ENCODE measurements around the gene NRSN2. TPM values are rescaled to one million over a fixed set of nuclear protein-coding genes. Genes with fewer than 3 reads are reported as not detected.
"Not testable (repeated sequence)": the region's sequence is repeated elsewhere in the genome, so short reads cannot be mapped to it uniquely, and the experiment has no call there.

Gene NRSN2
- total and polyA plus RNA-seq, 2 donors (not counting 1 experiment from before 2014, with no cell fraction given) = 5.0 to 8.6 TPM

DNA sequence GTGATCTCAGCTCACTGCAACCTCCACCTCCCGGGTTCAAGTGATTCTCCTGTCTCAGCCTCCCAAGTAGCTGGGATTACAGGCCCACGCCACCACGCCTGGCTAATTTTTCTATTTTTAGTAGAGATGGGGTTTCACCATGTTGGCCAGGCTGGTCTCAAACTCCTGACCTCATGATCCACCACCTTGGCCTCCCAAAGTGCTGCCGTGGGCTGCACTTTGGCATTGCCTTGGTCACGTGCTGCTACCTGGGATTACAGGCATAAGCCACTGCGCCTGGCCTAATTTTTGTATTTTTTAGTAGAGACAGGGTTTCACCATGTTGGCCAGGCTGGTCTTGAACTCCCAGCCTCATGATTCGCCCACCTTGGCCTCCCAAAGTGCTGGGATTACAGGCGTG lies 39.7 kb downstream of the NRSN2 start:
- ATAC-seq (ENCODE audit: low read depth); POLR2A ChIA-PET; H3K9ac ChIP-seq (ENCODE audit: low read length); H3K27ac Mint-ChIP-seq; H3K27me3 Mint-ChIP-seq; H3K9me3 Mint-ChIP-seq (ENCODE audit: insufficient read depth); H3K4me3 Mint-ChIP-seq; H3K27me3 ChIP-seq (replicated peaks in 1 of 4; ENCODE audit: control extremely low read depth in 1 of 4, control insufficient read depth in 3 of 4, insufficient read depth in 4 of 4, low read length in 3 of 4); H3K9me3 ChIP-seq (ENCODE audit: control extremely low read depth in 1 of 3, control insufficient read depth in 2 of 3, insufficient read depth in 1 of 3, low read length in 2 of 3); H2AFZ ChIP-seq (ENCODE audit: insufficient read depth, low read depth, low read length, poor library complexity, severe bottlenecking); DNase-seq; H3K4me3 ChIP-seq (ENCODE audit: control extremely low read depth in 1 of 5, extremely low read depth in 1 of 5, insufficient read depth in 1 of 5, low read depth in 2 of 5, low read length in 4 of 5); H3K4me2 ChIP-seq (replicated peaks; ENCODE audit: low read depth, low read length, poor library complexity, severe bottlenecking); H3K4me1 ChIP-seq (ENCODE audit: control insufficient read depth in 2 of 2, insufficient read depth in 2 of 2, low read length in 2 of 2); H3K27ac ChIP-seq (ENCODE audit: low read length in 2 of 2); intact Hi-C loops (cut with micrococcal nuclease): not testable (repeated sequence)
- CTCF ChIA-PET = interaction anchor here (1.6 to 2.6 kb wide), 2 partner anchors 20 to 32 kb away, joined by 3 to 6 read pairs; no protein-coding TSS in a partner anchor
- Histone ChIP-seq H3K36me3 (replicated peaks in 1 of 2; ENCODE audit: control extremely low read depth in 1 of 2, control insufficient read depth in 1 of 2, extremely low read depth in 1 of 2, insufficient read depth in 2 of 2, low read length in 1 of 2) (peaks cover 0 to 37% of the 10 kb centered on the region in 2 experiments), H4K20me1 (ENCODE audit: control insufficient read depth, insufficient read depth, low read length, poor library complexity, severe bottlenecking) (peaks cover 18% of the 10 kb centered on the region), H3K79me2 (ENCODE audit: control insufficient read depth, insufficient read depth, low read length) (peaks cover 28% of the 10 kb centered on the region)
- 98% methylated on average over 6 of the region's 8 CpGs for WGBS (ENCODE audit: insufficient coverage)
- peaks cover 19% of the 10 kb centered on the region for H3K4me1 Mint-ChIP-seq

DNA sequence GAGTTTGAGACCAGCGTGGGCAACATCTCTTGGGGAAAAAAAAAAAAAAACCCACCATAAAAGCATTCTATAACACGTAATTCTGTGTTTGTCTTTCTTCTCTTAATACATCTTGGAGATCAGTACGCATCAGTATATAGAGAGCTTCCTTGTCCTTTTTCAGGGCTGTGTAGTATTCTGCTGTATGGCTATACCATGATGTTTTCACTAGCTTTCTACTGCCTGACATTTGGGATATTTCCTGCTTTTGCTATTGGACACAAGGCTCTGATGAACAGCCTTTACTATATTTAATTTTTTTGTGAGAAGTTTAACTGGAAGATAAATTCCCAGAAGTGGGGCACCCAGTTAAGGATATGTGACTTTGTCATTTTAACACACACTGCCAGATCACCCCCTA lies 40.6 kb downstream of the NRSN2 start:
- no peak overlapping the region for H3K9ac ChIP-seq (ENCODE audit: low read length)
- WGBS (ENCODE audit: insufficient coverage) = 100% methylated on average over 1 of the region's 3 CpGs

More for the DNA sequence above, 40.6 kb downstream of the NRSN2 start:
- Histone ChIP-seq H3K4me2 (replicated peaks; ENCODE audit: low read depth, low read length, poor library complexity, severe bottlenecking) (no peak overlapping the region), H2AFZ (ENCODE audit: insufficient read depth, low read depth, low read length, poor library complexity, severe bottlenecking) (no peak overlapping the region), H3K4me1 (ENCODE audit: control insufficient read depth in 2 of 2, insufficient read depth in 2 of 2, low read length in 2 of 2) (peaks cover 1 to 3% of the 10 kb centered on the region in 2 donors), H3K27ac (ENCODE audit: low read length in 2 of 2) (no peak overlapping the region), H3K9me3 (ENCODE audit: control extremely low read depth in 1 of 3, control insufficient read depth in 2 of 3, insufficient read depth in 1 of 3, low read length in 2 of 3) (no peaks in the 10 kb centered on the region), H3K36me3 (replicated peaks in 1 of 2; ENCODE audit: control extremely low read depth in 1 of 2, control insufficient read depth in 1 of 2, extremely low read depth in 1 of 2, insufficient read depth in 2 of 2, low read length in 1 of 2) (peaks cover 4 to 43% of the 10 kb centered on the region in 2 experiments), H4K20me1 (ENCODE audit: control insufficient read depth, insufficient read depth, low read length, poor library complexity, severe bottlenecking) (peaks cover 18% of the 10 kb centered on the region), H3K4me3 (ENCODE audit: control extremely low read depth in 1 of 5, extremely low read depth in 1 of 5, insufficient read depth in 1 of 5, low read depth in 2 of 5, low read length in 4 of 5) (no peak overlapping the region), H3K27me3 (replicated peaks in 1 of 4; ENCODE audit: control extremely low read depth in 1 of 4, control insufficient read depth in 3 of 4, insufficient read depth in 4 of 4, low read length in 3 of 4) (no peaks in the 10 kb centered on the region), H3K79me2 (ENCODE audit: control insufficient read depth, insufficient read depth, low read length) (peaks cover 28% of the 10 kb centered on the region)
- ATAC-seq (ENCODE audit: low read depth) (no peak), DNase-seq (no peak)
- no peaks in the 10 kb centered on the region for H3K9me3 Mint-ChIP-seq (ENCODE audit: insufficient read depth)
- H3K27me3 Mint-ChIP-seq = no peaks in the 10 kb centered on the region
- TF ChIP-seq, protein P1, sequence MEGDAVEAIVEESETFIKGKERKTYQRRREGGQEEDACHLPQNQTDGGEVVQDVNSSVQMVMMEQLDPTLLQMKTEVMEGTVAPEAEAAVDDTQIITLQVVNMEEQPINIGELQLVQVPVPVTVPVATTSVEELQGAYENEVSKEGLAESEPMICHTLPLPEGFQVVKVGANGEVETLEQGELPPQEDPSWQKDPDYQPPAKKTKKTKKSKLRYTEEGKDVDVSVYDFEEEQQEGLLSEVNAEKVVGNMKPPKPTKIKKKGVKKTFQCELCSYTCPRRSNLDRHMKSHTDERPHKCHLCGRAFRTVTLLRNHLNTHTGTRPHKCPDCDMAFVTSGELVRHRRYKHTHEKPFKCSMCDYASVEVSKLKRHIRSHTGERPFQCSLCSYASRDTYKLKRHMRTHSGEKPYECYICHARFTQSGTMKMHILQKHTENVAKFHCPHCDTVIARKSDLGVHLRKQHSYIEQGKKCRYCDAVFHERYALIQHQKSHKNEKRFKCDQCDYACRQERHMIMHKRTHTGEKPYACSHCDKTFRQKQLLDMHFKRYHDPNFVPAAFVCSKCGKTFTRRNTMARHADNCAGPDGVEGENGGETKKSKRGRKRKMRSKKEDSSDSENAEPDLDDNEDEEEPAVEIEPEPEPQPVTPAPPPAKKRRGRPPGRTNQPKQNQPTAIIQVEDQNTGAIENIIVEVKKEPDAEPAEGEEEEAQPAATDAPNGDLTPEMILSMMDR (IDR thresholded peaks at IDR 0.05) = no peak
- no peak for TF ChIP-seq EZH2 (IDR thresholded peaks at IDR 0.05; ENCODE audit: borderline replicate concordance, insufficient read depth, low read depth, low read length, poor library complexity, severe bottlenecking)
- POLR2A ChIA-PET = no interaction called here
- H3K4me3 Mint-ChIP-seq = no peak overlapping the region
- H3K4me1 Mint-ChIP-seq = peaks cover 12% of the 10 kb centered on the region
- intact Hi-C loops (cut with micrococcal nuclease) = no loop called here
- CTCF ChIA-PET = interaction anchor here (1.6 to 2.6 kb wide), 2 partner anchors 19 to 33 kb away, joined by 3 to 6 read pairs; no protein-coding TSS in a partner anchor
- no peak overlapping the region for H3K27ac Mint-ChIP-seq
